K562 (cell line): ENCODE results near the gene CCDC9B.

Experiments
- GTF3C2 ChIP-seq: IDR thresholded peaks from 3 replicates; pipeline ENCODE4 v1.6.1; 2011; ENCODE audit warnings: borderline replicate concordance, mild to moderate bottlenecking, moderate library complexity; ENCODE audit not compliant: insufficient read length; ENCODE audit errors: extremely low read depth
- IRF1 ChIP-seq: sonication (generic); formaldehyde crosslinking; IDR thresholded peaks from 2 replicates; pipeline ENCODE4 v1.8.0; 2022; ENCODE audit warnings: missing genetic modification reagents, mild to moderate bottlenecking, borderline replicate concordance
- RB1 ChIP-seq: fragments of 450-650 bp; IDR thresholded peaks from 2 replicates; pipeline ENCODE4 v1.6.1; 2017; ENCODE audit warnings: low read depth, mild to moderate bottlenecking

- no peak for TF ChIP-seq GTF3C2
- no peak for TF ChIP-seq RB1
- no peak for TF ChIP-seq IRF1 (CRISPR knock-in tag)
Observed at GRCh38 chr15:40336744-40337122, 4.0 kb downstream of the CCDC9B start.
